HepG2 (cell line): ENCODE data around the gene SBNO2. TPM values are rescaled to one million over a fixed set of nuclear protein-coding genes. Genes with fewer than 3 reads are reported as not detected.

Experiments
- CBX5 ChIP-seq: sonication (generic); formaldehyde crosslinking; IDR thresholded peaks from 2 replicates; pipeline ENCODE4 v1.4.0; 2020; ENCODE audit warnings: missing genetic modification reagents, borderline replicate concordance
- IRF2 ChIP-seq: IDR thresholded peaks from 2 replicates; pipeline ENCODE4 v1.6.1; 2018; ENCODE audit warnings: missing genetic modification reagents, missing compliant biosample characterization
- ISL2 ChIP-seq: sonication (generic); formaldehyde crosslinking; IDR thresholded peaks from 2 replicates; pipeline ENCODE4 v1.5.0; 2020; ENCODE audit warnings: missing genetic modification reagents
- MEF2D ChIP-seq: sonication (generic); formaldehyde crosslinking; IDR thresholded peaks from 2 replicates; pipeline ENCODE4 v1.5.1; 2020; ENCODE audit warnings: mild to moderate bottlenecking, missing genetic modification reagents
- MXD4 ChIP-seq: IDR thresholded peaks from 2 replicates; pipeline ENCODE4 v1.6.1; 2016; ENCODE audit warnings: mild to moderate bottlenecking, missing biosample characterization, missing genetic modification reagents
- ZNF251 ChIP-seq: sonication (generic); formaldehyde crosslinking; IDR thresholded peaks from 2 replicates; pipeline ENCODE4 v1.9.0; 2021; ENCODE audit warnings: mild to moderate bottlenecking, missing genetic modification reagents
- ZNF737 ChIP-seq: sonication (generic); formaldehyde crosslinking; IDR thresholded peaks from 2 replicates; pipeline ENCODE4 v1.5.0; 2020; ENCODE audit warnings: missing genetic modification reagents, mild to moderate bottlenecking, borderline replicate concordance
- polyA plus RNA-seq, 8 experiments: library from polyadenylated mRNA; depleted of rRNA in 3 of 8; stranded (reverse) in 7 of 8; unstranded in 1 of 8; fragments of >200 nt; fragmentation: Illumina TruSeq in 4 of 8; extraction: Trizol in 4 of 8; gene quantifications; 2 replicates each; pipeline versions ENCODE4 v1.2.1 to v1.2.3, GENCODE V29; 2011 to 2016; ENCODE audit warnings: low read depth in 4 of 8, missing spikeins in 1 of 8, mixed read lengths in 1 of 8; ENCODE audit not compliant: insufficient read depth in 1 of 8
- total RNA-seq, 5 experiments: library from RNA; depleted of rRNA; stranded (reverse); fragments of >200 nt; fragmentation: Illumina TruSeq; extraction: Trizol; gene quantifications; 2 replicates each; pipeline ENCODE4 v1.2.3, GENCODE V29; 2016; ENCODE audit warnings: low read depth in 1 of 5
- TF ChIP-seq, protein P1 (sequence below): IDR thresholded peaks from 2 replicates; pipeline ENCODE4 v1.6.1; 2016
- TF ChIP-seq, protein P2 (sequence below): sonication (generic); formaldehyde crosslinking; IDR thresholded peaks from 2 replicates; pipeline ENCODE4 v1.5.0; 2020; ENCODE audit warnings: mild to moderate bottlenecking, missing genetic modification reagents, borderline replicate concordance
- TF ChIP-seq, protein P3 (sequence below): sonication (generic); formaldehyde crosslinking; IDR thresholded peaks from 2 replicates; pipeline ENCODE4 v1.9.0; 2021; ENCODE audit warnings: missing genetic modification reagents, mild to moderate bottlenecking, borderline replicate concordance
- TF ChIP-seq, protein P4 (sequence below): IDR thresholded peaks from 2 replicates; pipeline ENCODE4 v1.6.1; 2012; ENCODE audit warnings: inconsistent platforms
- TF ChIP-seq, protein P5 (sequence below): sonication (generic); formaldehyde crosslinking; IDR thresholded peaks from 2 replicates; pipeline ENCODE4 v1.5.1; 2020; ENCODE audit warnings: mild to moderate bottlenecking, moderate library complexity, missing genetic modification reagents
- TF ChIP-seq, protein P6 (sequence below): IDR thresholded peaks from 2 replicates; pipeline ENCODE4 v1.6.1; 2016; ENCODE audit warnings: low read depth, control low read depth

The SBNO2 gene
- total and polyA plus RNA-seq, 2 of the 13 experiments (the other 11 are each of a cell fraction or from before 2014, with no cell fraction given), result 8.6 to 10.4 TPM

DNA sequence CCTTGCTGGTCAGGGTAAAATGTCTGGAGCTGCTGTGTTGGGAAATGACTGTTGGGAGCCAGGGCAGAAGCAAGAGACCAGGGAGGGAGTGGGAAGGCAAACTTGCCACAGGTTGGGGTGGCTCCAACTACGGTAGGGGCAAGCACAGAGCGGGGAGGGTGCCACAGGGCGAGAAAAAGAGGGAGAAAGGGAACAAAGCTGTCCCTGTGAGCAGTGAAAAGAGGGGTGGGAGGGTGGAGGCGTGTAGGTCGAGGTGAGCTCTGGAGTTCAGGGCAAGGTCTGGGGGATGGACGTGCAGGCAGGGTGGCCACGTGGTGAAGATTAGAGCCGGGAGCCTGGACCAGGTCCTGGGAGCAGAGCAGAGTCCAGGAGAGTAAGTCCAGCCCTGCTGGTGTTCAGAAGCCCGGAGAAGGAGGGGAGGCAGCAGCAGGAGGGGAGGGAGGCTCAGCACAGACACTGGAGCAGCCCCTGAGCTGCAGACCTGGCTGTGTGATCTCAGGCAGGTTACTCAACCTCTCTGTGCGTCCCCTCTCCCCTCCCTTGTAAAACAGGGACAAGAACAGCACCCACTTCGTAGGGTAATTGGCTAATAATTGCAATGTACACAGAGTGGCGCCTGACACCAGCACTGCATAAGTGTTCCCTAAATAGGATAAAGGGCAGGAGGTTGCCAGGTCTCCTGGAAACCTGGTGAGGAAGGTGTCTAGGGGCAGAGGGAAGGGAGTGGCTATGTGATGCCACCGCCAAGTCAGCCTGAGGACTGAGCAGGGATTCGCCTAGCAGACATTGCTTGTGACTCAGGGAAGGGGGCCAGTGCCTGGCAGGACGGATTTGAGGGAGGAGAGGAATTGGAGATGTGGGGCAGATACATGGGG, 75.7 kb downstream of the SBNO2 start (continued):
- TF ChIP-seq MEF2D (CRISPR knock-in tag), result peak; percentile 73; the same call in 1 of the 2 replicates
- TF ChIP-seq, protein P1, sequence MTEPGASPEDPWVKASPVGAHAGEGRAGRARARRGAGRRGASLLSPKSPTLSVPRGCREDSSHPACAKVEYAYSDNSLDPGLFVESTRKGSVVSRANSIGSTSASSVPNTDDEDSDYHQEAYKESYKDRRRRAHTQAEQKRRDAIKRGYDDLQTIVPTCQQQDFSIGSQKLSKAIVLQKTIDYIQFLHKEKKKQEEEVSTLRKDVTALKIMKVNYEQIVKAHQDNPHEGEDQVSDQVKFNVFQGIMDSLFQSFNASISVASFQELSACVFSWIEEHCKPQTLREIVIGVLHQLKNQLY (CRISPR knock-in tag), result peak; percentile 83
- TF ChIP-seq ZNF251, result no peak
- TF ChIP-seq, protein P2, sequence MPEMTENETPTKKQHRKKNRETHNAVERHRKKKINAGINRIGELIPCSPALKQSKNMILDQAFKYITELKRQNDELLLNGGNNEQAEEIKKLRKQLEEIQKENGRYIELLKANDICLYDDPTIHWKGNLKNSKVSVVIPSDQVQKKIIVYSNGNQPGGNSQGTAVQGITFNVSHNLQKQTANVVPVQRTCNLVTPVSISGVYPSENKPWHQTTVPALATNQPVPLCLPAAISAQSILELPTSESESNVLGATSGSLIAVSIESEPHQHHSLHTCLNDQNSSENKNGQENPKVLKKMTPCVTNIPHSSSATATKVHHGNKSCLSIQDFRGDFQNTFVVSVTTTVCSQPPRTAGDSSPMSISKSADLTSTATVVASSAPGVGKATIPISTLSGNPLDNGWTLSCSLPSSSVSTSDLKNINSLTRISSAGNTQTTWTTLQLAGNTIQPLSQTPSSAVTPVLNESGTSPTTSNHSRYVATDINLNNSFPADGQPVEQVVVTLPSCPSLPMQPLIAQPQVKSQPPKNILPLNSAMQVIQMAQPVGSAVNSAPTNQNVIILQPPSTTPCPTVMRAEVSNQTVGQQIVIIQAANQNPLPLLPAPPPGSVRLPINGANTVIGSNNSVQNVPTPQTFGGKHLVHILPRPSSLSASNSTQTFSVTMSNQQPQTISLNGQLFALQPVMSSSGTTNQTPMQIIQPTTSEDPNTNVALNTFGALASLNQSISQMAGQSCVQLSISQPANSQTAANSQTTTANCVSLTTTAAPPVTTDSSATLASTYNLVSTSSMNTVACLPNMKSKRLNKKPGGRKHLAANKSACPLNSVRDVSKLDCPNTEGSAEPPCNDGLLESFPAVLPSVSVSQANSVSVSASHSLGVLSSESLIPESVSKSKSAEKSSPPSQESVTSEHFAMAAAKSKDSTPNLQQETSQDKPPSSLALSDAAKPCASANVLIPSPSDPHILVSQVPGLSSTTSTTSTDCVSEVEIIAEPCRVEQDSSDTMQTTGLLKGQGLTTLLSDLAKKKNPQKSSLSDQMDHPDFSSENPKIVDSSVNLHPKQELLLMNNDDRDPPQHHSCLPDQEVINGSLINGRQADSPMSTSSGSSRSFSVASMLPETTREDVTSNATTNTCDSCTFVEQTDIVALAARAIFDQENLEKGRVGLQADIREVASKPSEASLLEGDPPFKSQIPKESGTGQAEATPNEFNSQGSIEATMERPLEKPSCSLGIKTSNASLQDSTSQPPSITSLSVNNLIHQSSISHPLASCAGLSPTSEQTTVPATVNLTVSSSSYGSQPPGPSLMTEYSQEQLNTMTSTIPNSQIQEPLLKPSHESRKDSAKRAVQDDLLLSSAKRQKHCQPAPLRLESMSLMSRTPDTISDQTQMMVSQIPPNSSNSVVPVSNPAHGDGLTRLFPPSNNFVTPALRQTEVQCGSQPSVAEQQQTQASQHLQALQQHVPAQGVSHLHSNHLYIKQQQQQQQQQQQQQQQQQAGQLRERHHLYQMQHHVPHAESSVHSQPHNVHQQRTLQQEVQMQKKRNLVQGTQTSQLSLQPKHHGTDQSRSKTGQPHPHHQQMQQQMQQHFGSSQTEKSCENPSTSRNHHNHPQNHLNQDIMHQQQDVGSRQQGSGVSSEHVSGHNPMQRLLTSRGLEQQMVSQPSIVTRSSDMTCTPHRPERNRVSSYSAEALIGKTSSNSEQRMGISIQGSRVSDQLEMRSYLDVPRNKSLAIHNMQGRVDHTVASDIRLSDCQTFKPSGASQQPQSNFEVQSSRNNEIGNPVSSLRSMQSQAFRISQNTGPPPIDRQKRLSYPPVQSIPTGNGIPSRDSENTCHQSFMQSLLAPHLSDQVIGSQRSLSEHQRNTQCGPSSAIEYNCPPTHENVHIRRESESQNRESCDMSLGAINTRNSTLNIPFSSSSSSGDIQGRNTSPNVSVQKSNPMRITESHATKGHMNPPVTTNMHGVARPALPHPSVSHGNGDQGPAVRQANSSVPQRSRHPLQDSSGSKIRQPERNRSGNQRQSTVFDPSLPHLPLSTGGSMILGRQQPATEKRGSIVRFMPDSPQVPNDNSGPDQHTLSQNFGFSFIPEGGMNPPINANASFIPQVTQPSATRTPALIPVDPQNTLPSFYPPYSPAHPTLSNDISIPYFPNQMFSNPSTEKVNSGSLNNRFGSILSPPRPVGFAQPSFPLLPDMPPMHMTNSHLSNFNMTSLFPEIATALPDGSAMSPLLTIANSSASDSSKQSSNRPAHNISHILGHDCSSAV (CRISPR knock-in tag), result no peak
- TF ChIP-seq, protein P3, sequence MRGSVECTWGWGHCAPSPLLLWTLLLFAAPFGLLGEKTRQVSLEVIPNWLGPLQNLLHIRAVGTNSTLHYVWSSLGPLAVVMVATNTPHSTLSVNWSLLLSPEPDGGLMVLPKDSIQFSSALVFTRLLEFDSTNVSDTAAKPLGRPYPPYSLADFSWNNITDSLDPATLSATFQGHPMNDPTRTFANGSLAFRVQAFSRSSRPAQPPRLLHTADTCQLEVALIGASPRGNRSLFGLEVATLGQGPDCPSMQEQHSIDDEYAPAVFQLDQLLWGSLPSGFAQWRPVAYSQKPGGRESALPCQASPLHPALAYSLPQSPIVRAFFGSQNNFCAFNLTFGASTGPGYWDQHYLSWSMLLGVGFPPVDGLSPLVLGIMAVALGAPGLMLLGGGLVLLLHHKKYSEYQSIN, result no peak
- TF ChIP-seq, protein P4, sequence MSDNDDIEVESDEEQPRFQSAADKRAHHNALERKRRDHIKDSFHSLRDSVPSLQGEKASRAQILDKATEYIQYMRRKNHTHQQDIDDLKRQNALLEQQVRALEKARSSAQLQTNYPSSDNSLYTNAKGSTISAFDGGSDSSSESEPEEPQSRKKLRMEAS, result peak; percentile 98
- TF ChIP-seq ISL2, result no peak
- 0 out of 2 replicates have a peak, but pooled peaks have one; percentile 18 for TF ChIP-seq CBX5 (CRISPR knock-in tag)
- TF ChIP-seq, protein P5, sequence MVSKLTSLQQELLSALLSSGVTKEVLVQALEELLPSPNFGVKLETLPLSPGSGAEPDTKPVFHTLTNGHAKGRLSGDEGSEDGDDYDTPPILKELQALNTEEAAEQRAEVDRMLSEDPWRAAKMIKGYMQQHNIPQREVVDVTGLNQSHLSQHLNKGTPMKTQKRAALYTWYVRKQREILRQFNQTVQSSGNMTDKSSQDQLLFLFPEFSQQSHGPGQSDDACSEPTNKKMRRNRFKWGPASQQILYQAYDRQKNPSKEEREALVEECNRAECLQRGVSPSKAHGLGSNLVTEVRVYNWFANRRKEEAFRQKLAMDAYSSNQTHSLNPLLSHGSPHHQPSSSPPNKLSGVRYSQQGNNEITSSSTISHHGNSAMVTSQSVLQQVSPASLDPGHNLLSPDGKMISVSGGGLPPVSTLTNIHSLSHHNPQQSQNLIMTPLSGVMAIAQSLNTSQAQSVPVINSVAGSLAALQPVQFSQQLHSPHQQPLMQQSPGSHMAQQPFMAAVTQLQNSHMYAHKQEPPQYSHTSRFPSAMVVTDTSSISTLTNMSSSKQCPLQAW, result no peak; the same call in 1 of the 2 replicates
- TF ChIP-seq ZNF737, result no peak
- TF ChIP-seq, protein P6, sequence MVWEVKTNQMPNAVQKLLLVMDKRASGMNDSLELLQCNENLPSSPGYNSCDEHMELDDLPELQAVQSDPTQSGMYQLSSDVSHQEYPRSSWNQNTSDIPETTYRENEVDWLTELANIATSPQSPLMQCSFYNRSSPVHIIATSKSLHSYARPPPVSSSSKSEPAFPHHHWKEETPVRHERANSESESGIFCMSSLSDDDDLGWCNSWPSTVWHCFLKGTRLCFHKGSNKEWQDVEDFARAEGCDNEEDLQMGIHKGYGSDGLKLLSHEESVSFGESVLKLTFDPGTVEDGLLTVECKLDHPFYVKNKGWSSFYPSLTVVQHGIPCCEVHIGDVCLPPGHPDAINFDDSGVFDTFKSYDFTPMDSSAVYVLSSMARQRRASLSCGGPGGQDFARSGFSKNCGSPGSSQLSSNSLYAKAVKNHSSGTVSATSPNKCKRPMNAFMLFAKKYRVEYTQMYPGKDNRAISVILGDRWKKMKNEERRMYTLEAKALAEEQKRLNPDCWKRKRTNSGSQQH (CRISPR knock-in tag), result peak; percentile 90
- 0 out of 2 replicates have a peak, but pooled peaks have one; percentile 44 for TF ChIP-seq IRF2
- TF ChIP-seq MXD4 (CRISPR knock-in tag), result peak; percentile 43; the same call in 1 of the 2 replicates
